COLO668 (cell line): Measurements from ENCODE around the gene CXCR2.
"Not testable (repeated sequence)": the region's sequence is repeated elsewhere in the genome, so short reads cannot be mapped to it uniquely, and the experiment has no call there.

ENCODE experiments used
- DNase-seq: peaks from one replicate; lab custom pipeline; 2025; ENCODE audit not compliant: unreplicated experiment; lab: John Stamatoyannopoulos, UW

The CXCR2 gene

DNA sequence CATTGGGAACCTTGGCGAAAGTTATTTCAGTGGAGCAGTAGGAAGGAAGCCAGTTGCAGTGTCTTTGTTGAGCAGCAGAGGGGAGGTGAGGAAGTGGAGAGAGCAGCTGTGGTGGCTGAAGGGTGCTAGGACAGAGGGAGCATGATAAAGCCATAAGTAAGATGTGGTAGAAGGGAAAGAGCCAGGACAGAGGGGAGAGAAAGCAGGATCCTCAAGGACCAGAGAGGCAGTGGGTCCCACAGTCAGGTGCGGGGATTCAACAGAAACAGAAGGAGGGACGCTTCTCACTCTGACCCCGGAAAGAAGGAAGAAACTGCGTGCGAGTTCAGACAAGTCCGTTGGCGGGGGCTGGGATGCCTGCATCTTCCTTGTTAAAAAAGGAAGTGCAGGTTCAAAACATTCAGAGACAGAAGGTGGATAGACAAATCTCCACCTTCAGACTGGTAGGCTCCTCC, at the start of gene CXCR2:
TSS of gene CXCR2 (plus strand) at position 403 of the 455 bp plus-strand sequence. CDS start 8,774 bp downstream, outside the sequence.
- DNase-seq = no peak

GRCh38 chr2:218077464-218078216, 48.2 kb upstream of the CXCR2 start:
- no peak for DNase-seq

- DNase-seq = no peak
These were observed 45.6 kb upstream of the CXCR2 start for GRCh38 chr2:218079943-218080913.

GRCh38 chr2:218081063-218081462, 44.8 kb upstream of the CXCR2 start:
- no peak for DNase-seq

- DNase-seq = no peak
These were observed 44.1 kb upstream of the CXCR2 start for GRCh38 chr2:218081695-218082094.

GRCh38 chr2:218082586-218083351, 43.1 kb upstream of the CXCR2 start:
- DNase-seq = no peak

- DNase-seq = no peak
These were observed 42.5 kb upstream of the CXCR2 start for GRCh38 chr2:218083352-218083676.

DNA sequence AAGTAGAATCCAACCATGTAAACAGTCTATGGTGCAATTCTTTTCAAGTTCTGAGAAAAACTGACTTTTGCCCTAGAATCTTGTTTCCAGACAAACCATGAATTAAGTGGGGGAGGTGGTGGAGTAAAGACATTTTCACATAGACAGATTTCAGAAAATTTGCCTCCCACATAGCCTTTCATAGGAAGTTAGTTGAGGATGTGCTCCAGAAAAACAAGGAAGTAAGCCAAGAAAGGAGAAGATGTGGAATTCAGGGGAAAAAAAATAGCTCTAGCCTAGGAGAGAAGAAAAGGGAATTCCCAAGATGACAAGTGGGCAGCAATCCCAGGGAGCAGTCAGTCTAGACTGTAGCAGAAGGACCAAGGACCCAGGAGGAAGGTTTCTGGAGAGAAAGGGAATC, 39.4 kb upstream of the CXCR2 start:
- DNase-seq = no peak

DNA sequence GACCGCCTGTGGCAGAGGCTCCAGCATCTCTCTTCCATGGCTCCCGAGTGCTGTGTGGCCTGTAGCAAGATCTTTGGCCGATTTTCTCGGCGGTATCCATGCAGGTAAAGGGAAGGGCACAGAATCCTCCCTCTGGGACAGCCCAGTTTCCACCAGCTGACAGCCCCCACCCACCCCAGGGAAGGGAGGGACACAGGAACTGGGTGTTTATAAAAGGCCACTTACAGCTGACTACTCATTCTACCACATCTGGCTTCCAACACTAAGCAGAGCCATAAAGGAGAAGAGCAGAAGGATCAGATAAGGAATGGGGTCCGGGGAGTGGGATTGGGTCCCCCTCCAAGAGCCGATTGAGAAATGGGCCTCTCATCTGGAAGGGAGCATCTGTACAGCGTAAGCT, 36.6 kb upstream of the CXCR2 start:
- DNase-seq = no peak

GRCh38 chr2:218091746-218092145, 34.1 kb upstream of the CXCR2 start:
- DNase-seq = no peak

DNA sequence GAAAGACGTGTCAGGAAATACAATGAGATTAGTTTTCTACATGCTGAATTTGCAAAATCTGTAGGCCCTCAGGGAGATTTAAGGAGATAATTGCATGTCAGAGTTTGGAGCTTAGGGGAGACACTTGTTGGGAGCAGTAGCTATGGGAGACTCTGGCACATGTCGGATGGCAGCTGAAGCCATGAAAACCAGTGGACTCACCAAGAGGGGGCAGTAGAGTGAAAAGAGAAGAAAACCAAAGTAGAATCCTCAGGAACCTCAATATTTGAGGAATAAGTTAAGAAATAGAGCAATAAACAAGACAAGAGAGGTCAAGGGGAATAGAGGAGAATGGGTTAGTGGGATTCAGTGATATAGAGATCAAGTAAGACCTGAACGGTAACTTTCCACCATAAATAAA, 31.9 kb upstream of the CXCR2 start:
- no peak for DNase-seq

- no peak for DNase-seq
These were observed 30.0 kb upstream of the CXCR2 start for GRCh38 chr2:218095853-218096252.

- no peak for DNase-seq
These were observed 27.9 kb upstream of the CXCR2 start for GRCh38 chr2:218097975-218098374.

DNA sequence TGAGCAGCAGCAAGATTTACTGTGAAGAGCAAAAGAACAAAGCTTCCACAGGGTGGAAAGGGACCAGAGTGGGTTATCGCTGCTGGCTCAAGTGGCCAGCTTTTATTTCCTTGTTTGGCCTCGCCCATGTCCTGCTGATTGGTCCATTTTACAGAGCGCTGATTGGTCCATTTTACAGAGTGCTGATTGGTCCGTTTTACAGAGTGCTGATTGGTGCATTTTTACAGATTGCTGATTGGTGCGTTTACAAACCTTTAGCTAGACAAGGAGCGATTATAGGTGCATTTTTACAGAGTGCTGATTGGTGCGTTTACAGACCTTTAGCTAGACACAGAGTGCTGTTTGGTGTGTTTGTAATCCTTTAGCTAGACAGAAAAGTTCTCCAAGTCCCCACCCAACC, 17.0 kb upstream of the CXCR2 start:
- DNase-seq = not testable (repeated sequence)

DNA sequence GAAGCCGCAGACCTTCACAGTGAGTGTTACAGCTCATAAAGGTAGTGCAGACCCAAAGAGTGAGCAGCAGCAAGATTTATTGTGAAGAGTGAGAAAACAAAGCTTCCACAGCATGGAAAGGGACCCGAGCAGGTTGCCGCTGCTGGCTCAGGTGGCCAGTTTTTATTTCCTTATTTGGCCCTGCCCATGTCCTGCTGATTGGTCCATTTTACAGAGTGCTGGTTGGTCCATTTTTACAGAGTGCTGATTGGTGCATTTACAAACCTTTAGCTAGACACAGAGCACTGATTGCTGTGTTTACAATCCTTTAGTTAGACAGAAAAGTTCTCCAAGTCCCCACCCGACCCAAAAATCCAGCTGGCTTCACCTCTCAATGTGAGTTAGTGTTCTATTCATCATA, 4.0 kb upstream of the CXCR2 start:
- not testable (repeated sequence) for DNase-seq

- not testable (repeated sequence) for DNase-seq
These were observed 3.5 kb upstream of the CXCR2 start for GRCh38 chr2:218122286-218122685.

- DNase-seq = no peak
These were observed 1.8 kb upstream of the CXCR2 start for GRCh38 chr2:218123986-218124385.

DNA sequence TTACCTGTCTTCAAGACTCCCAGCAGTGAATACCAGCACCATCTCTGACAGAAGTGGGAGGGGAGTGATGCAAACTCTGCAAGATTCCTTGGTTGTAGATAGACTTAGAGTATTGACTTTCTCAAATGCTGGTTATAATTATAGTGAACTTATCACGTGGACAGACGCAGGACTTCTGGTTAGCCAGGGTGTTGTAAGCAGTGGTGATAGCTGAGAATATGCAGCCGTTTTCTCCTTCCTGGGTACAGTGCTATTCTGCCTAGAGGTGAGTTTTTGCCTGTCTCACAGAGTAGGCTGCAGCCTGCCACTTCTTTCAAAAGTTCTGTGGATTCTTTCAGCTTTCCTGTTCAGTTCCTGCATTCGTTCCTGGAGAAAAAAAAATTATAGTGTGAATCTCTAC, 733 bp upstream of the CXCR2 start:
- DNase-seq = no peak

GRCh38 chr2:218127929-218128455, 2.2 kb downstream of the CXCR2 start:
- no peak for DNase-seq

DNA sequence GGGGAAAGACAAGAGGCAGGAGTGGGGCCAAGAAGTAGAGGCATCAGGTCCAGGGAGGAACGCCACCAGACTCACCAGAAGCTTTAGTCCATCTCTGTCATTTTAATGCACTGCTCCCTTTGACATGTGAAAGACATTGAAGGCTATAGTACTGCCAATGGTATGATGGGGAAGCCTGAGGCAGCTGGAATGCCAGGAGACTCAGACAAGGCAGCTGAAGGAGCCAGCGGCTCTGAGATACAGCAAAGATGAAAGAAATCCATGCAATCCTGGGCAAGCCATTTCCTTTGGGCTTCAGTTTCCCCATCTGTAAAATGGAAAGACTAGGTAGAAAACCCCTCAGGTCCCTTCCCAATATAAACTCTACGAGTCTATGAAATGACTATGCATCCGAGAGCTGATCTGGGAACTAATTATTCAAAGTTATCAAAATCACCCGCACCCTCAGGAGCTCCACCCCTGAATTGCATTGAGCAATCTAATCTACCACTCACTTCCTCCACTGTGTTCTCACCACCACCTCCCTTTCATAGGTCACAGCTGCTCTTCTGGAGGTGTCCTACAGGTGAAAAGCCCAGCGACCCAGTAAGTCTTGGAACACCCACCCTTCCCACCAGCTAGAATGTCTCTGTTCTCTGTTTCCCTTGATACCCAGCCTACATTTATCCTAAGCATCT, 3.1 kb downstream of the CXCR2 start:
- no peak for DNase-seq
